HEK293 (cell line): ENCODE measurements around the gene TTC7B.

Source experiments
- CTCF ChIA-PET: fragments of 350-600 bp; formaldehyde crosslinking; extraction: SDS; loops from one replicate; lab custom pipeline; 2021; ENCODE audit warnings: antibody characterized with exemption; lab: Yijun Ruan, JAX
- POLR2A ChIA-PET: fragments of 300-600 bp; formaldehyde crosslinking; extraction: SDS; loops from one replicate; lab custom pipeline; 2020; ENCODE audit warnings: antibody characterized with exemption, inconsistent platforms; lab: Yijun Ruan, JAX
- H3K27ac ChIP-seq: fragments of 200-500 bp; sonication (Bioruptor generic); 2 replicates; pipeline ENCODE4 v1.5.1; 2014; ENCODE audit warnings: low read depth, low read length, control low read depth, inconsistent platforms; ENCODE audit errors: extremely low read depth
- H3K36me3 ChIP-seq, 2 experiments: fragments of 200-500 bp in 1 of 2; sonication (Bioruptor generic) in 1 of 2; 1 replicate in 1 of 2; 2 replicates in 1 of 2; pipeline ENCODE4 v1.5.1; 2014 to 2017; ENCODE audit warnings: inconsistent platforms in 2 of 2, low read length in 2 of 2; ENCODE audit not compliant: control insufficient read depth in 2 of 2, insufficient read depth in 1 of 2
- H3K4me1 ChIP-seq: fragments of 200-500 bp; sonication (Bioruptor generic); 2 replicates; pipeline ENCODE4 v1.5.1; 2014; ENCODE audit warnings: mild to moderate bottlenecking, low read length, inconsistent platforms; ENCODE audit not compliant: control insufficient read depth, insufficient read depth
- H3K4me3 ChIP-seq: 2 replicates; pipeline ENCODE4 v1.5.1; 2011; ENCODE audit warnings: low read depth, mild to moderate bottlenecking, control low read depth, low read length, moderate library complexity
- H3K9me3 ChIP-seq: fragments of 200-500 bp; sonication (Bioruptor generic); 2 replicates; pipeline ENCODE4 v1.5.1; 2014; ENCODE audit warnings: low read depth, low read length, inconsistent platforms; ENCODE audit not compliant: control insufficient read depth, insufficient read depth
- GFI1B ChIP-seq: fragments of 450-650 bp; formaldehyde crosslinking; IDR thresholded peaks from 2 replicates; pipeline ENCODE4 v1.5.1; 2016; ENCODE audit warnings: missing biosample characterization, missing genetic modification characterization
- KLF17 ChIP-seq: fragments of 450-650 bp; formaldehyde crosslinking; IDR thresholded peaks from 2 replicates; pipeline ENCODE4 v1.5.1; 2016; ENCODE audit warnings: missing biosample characterization, missing genetic modification characterization
- KLF8 ChIP-seq: fragments of 450-650 bp; formaldehyde crosslinking; IDR thresholded peaks from 2 replicates; pipeline ENCODE4 v1.5.1; 2016; ENCODE audit warnings: missing biosample characterization, missing genetic modification characterization
- MZF1 ChIP-seq: fragments of 450-650 bp; formaldehyde crosslinking; IDR thresholded peaks from 2 replicates; pipeline ENCODE4 v1.5.1; 2017; ENCODE audit warnings: missing biosample characterization, missing genetic modification characterization, borderline replicate concordance
- OVOL3 ChIP-seq: fragments of 450-650 bp; formaldehyde crosslinking; IDR thresholded peaks from 2 replicates; pipeline ENCODE4 v1.5.1; 2016; ENCODE audit warnings: missing biosample characterization, missing genetic modification characterization
- PRDM1 ChIP-seq: fragments of 450-650 bp; formaldehyde crosslinking; IDR thresholded peaks from 2 replicates; pipeline ENCODE4; 2016; ENCODE audit warnings: missing biosample characterization, missing genetic modification characterization
- PRDM6 ChIP-seq: fragments of 450-650 bp; formaldehyde crosslinking; IDR thresholded peaks from 2 replicates; pipeline ENCODE4 v1.5.1; 2017; ENCODE audit warnings: missing biosample characterization, missing genetic modification characterization
- SP7 ChIP-seq: fragments of 450-650 bp; formaldehyde crosslinking; IDR thresholded peaks from 2 replicates; pipeline ENCODE4 v1.5.1; 2016; ENCODE audit warnings: missing biosample characterization, missing genetic modification characterization
- ZNF221 ChIP-seq: fragments of 450-650 bp; formaldehyde crosslinking; IDR thresholded peaks from 2 replicates; pipeline ENCODE4 v1.5.1; 2017; ENCODE audit warnings: missing biosample characterization, missing genetic modification characterization, borderline replicate concordance
- ZNF248 ChIP-seq: fragments of 450-650 bp; formaldehyde crosslinking; IDR thresholded peaks from 2 replicates; pipeline ENCODE4 v1.5.1; 2017; ENCODE audit warnings: missing biosample characterization, missing genetic modification characterization
- ZNF274 ChIP-seq, 2 experiments: fragments of 200-500 bp in 1 of 2; fragments of 450-650 bp in 1 of 2; sonication (Bioruptor generic) in 1 of 2; formaldehyde crosslinking in 1 of 2; IDR thresholded peaks; 2 replicates each; pipeline versions ENCODE4 v1.5.1 to v1.6.1; 2014 to 2016; ENCODE audit warnings: borderline replicate concordance in 1 of 2, inconsistent platforms in 1 of 2, low read length in 1 of 2, missing biosample characterization in 1 of 2, missing genetic modification characterization in 1 of 2
- ZNF510 ChIP-seq: fragments of 450-650 bp; formaldehyde crosslinking; IDR thresholded peaks from 2 replicates; pipeline ENCODE4 v1.5.1; 2018; ENCODE audit warnings: mild to moderate bottlenecking, missing genetic modification characterization, missing biosample characterization; ENCODE audit not compliant: insufficient replicate concordance
- ZNF548 ChIP-seq: fragments of 450-650 bp; formaldehyde crosslinking; IDR thresholded peaks from 2 replicates; pipeline ENCODE4 v1.5.1; 2016; ENCODE audit warnings: missing biosample characterization, missing genetic modification characterization
- ZNF560 ChIP-seq: fragments of 450-650 bp; formaldehyde crosslinking; IDR thresholded peaks from 2 replicates; pipeline ENCODE4 v1.5.1; 2017; ENCODE audit warnings: missing biosample characterization, missing genetic modification characterization, borderline replicate concordance
- ZNF747 ChIP-seq: fragments of 450-650 bp; formaldehyde crosslinking; IDR thresholded peaks from 2 replicates; pipeline ENCODE4 v1.5.1; 2016; ENCODE audit warnings: missing biosample characterization, missing genetic modification characterization
- ZNF777 ChIP-seq: fragments of 450-650 bp; formaldehyde crosslinking; IDR thresholded peaks from 2 replicates; pipeline ENCODE4 v1.5.1; 2017; ENCODE audit warnings: missing biosample characterization, missing genetic modification characterization, borderline replicate concordance
- TF ChIP-seq, protein P1 (sequence below): fragments of 450-650 bp; formaldehyde crosslinking; IDR thresholded peaks from 2 replicates; pipeline ENCODE4 v1.5.1; 2017; ENCODE audit warnings: missing biosample characterization, missing genetic modification characterization

Gene TTC7B

DNA sequence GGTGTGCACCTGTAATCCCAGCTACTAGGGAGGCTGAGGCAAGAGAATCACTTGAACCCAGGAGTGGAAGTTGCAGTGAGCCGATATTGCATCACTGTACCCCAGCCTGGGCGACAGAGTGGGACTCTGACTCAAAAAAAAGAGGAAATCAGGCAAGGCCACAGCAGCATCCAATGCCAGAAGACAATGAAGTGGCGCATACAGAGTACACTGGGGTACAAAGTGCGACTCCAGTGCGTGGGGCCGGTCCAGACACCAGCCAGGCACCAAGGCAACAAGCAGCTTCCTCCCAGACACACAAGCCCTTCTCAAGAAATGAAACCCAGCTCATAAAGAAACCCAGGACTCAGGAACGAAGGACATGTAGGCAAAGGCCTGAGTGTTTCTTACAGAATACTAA, 28.2 kb downstream of the TTC7B start (continued):
- no peak for TF ChIP-seq ZNF248
- TF ChIP-seq PRDM6 (tag by site-specific recombination), result no peak
- no peak for TF ChIP-seq ZNF548 (tag by site-specific recombination)
- TF ChIP-seq ZNF274 (IDR thresholded peaks at IDR 0.05; ENCODE audit: low read length), result no peak
- no peak for TF ChIP-seq ZNF274 (tag by site-specific recombination; IDR thresholded peaks at IDR 0.05; ENCODE audit: borderline replicate concordance)
- no peak for TF ChIP-seq GFI1B
- TF ChIP-seq PRDM1 (tag by site-specific recombination), result no peak
- no peak for TF ChIP-seq ZNF747 (tag by site-specific recombination)
- no peak for TF ChIP-seq ZNF510 (tag by site-specific recombination)
- TF ChIP-seq ZNF777 (tag by site-specific recombination), result no peak
- no peak for TF ChIP-seq ZNF221
- no peak for TF ChIP-seq ZNF560
- TF ChIP-seq, all 188 proteins: peak for 0

- Histone ChIP-seq H3K4me1 (no peaks in the 10 kb centered on the region), H3K27ac (no peak overlapping the region), H3K4me3 (no peak overlapping the region), H3K9me3 (no peaks in the 10 kb centered on the region), H3K36me3 (peaks cover 0 to 38% of the 10 kb centered on the region in 2 experiments; a peak in 2 of 3 replicates)
- TF ChIP-seq KLF8 (tag by site-specific recombination) (no peak), KLF17 (tag by site-specific recombination) (no peak), OVOL3 (tag by site-specific recombination) (no peak)
- CTCF ChIA-PET, result interaction anchor here (1.1 to 5.3 kb wide), 3 partner anchors 10 to 105 kb away, joined by 3 to 25 read pairs (median 3); no protein-coding TSS in a partner anchor
- POLR2A ChIA-PET, result no interaction called here
Observed at GRCh38 chr14:90785876-90786450, 30.3 kb downstream of the TTC7B start.

GRCh38 chr14:90785471-90785870, 30.8 kb downstream of the TTC7B start:
- Histone ChIP-seq H3K4me3 (no peak overlapping the region), H3K27ac (no peak overlapping the region), H3K4me1 (no peaks in the 10 kb centered on the region), H3K36me3 (peaks cover 0 to 43% of the 10 kb centered on the region in 2 experiments; a peak in 2 of 3 replicates), H3K9me3 (no peaks in the 10 kb centered on the region)
- TF ChIP-seq PRDM6 (tag by site-specific recombination) (no peak), MZF1 (tag by site-specific recombination) (no peak), ZNF248 (0 out of 2 replicates have a peak, but pooled peaks have one; percentile 8), SP7 (tag by site-specific recombination) (no peak)
- TF ChIP-seq, protein P1, sequence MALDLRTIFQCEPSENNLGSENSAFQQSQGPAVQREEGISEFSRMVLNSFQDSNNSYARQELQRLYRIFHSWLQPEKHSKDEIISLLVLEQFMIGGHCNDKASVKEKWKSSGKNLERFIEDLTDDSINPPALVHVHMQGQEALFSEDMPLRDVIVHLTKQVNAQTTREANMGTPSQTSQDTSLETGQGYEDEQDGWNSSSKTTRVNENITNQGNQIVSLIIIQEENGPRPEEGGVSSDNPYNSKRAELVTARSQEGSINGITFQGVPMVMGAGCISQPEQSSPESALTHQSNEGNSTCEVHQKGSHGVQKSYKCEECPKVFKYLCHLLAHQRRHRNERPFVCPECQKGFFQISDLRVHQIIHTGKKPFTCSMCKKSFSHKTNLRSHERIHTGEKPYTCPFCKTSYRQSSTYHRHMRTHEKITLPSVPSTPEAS, result no peak
- POLR2A ChIA-PET, result no interaction called here
- CTCF ChIA-PET, result interaction anchor here (1.1 to 5.3 kb wide), 4 partner anchors 10 to 388 kb away, joined by 3 to 25 read pairs (median 4); no protein-coding TSS in a partner anchor
